GM18498 (cell line): ENCODE data around the gene YKT6.
"Not testable (repeated sequence)": the region's sequence is repeated elsewhere in the genome, so short reads cannot be mapped to it uniquely, and the experiment has no call there.

Experiments used
- ATAC-seq: cut with Tn5 transposase; IDR thresholded peaks from one replicate; pipeline ENCODE4 v1.9.1; 2021; ENCODE audit warnings: mild to moderate bottlenecking, moderate library complexity; ENCODE audit not compliant: unreplicated experiment

YKT6 gene

DNA sequence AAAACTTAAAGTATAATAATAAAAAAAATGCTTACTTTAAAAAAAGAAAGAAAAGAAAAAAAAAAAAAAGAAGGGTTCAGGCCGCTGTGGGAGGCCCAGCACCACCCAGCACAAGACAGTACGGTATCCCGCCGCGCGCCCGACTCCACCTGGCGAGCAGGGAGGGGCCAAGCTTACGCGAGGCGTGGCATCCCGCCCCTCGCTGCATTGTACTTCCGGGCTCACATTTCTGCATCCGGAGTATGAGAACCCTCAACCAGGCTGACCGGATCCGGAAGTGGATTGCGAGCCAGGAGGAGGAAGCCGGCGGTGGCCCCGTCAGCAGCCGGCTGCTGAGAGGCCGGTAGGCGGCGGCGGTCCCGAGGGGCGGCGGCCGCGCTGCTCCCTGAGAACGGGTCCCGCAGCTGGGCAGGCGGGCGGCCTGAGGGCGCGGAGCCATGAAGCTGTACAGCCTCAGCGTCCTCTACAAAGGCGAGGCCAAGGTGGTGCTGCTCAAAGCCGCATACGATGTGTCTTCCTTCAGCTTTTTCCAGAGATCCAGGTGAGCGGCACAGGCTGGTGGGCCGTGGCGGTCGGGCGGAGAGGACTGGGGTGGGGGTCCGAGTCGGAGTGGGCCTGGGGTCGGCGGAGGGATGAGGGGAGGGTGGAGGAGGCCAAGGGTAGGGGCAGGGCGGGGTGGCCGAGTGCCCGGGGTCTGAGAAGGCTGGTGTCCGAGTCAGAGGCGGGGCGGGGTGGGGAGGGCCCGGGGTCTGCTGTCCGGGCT, at the start of gene YKT6:
TSS of gene YKT6 (plus strand) at position 280 of the 763 bp plus-strand sequence. CDS start at position 438, 158 bp downstream.
- ATAC-seq: peak; percentile 99

DNA sequence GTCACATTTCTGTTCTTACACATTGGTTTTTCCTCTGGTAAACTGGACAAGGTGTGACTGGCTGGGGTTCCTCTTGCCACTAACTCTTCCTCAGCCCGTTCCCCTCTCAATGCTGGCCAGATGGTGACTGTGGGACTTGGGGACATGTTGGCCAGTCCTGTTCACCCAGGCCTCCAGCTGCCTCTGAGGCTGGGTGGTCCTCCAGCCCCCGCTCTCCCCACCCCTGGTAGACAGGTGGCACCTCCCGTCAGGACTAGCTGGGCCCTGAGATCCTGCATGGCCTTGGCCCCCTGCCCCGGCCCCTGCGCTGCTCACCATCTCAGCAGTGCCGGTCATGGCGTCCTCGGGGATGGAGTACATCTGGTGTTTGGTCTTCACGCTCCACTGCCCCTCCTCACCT, 48.8 kb upstream of the YKT6 start:
- ATAC-seq: no peak

DNA sequence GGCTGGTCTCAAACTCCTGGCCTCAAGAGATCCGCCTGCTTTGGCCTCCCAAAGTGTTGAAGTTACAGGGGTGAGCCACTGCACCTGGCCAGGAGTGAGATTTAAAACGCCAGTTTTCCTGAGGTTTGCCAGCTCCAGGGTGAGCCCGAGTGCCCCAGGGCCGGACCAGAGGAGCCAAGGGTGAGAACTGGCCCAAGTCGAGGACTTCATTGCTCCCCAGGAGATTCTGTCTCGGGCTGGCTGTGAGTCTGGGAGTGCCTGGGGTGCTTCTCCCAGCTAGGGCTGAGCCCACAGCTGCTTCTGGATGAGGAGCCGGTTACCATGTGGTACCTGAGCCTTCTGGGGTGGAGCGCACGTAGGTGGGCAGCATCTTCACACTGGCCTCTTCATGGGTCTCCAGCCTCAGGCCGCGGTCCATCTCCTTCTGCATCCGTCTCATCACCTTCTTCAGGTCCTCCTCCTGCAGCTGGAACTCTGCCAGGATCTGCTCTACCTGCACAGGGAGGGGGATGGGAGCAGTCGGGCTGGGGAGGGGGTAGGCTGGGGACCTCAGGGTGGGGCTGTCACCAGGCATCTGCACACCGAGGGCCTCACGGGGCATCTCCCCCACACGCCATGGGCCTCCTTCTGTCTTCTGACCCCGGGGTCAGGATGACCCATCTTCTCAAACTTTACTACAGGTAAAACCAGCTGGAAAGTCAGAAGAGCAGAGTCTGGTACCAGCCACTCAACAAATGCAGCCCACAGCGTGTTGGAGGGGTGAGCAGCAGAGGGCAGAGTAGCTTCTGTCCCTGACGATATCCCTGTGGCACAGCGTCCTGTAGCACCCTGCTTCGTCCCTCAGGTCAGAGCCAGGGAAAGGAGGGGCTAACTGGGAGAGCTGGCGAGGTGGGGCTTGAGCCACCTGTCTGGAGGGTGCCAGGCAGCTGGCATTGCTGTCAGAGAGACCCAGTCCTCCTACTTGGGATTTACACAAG, 47.5 kb upstream of the YKT6 start:
- no peak for ATAC-seq

DNA sequence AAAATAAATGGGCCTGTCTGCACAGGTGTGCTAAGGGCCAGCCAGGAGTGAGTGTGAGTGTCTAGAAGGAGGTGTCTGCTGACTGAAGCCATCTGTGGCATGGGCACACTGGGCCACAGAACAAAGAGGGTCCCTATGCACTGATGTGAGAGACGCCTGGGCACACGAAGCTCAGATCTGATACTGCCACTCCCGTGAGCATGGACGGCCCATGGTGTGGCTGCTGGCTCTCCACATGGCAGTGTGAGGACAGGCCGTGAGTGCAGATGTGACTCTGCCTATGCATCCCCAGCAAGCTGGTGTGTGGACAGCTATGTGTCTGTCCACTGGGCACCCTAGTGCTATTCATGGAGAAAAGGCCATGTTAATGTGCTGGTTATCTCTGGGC, 46.8 kb upstream of the YKT6 start:
- no peak for ATAC-seq

DNA sequence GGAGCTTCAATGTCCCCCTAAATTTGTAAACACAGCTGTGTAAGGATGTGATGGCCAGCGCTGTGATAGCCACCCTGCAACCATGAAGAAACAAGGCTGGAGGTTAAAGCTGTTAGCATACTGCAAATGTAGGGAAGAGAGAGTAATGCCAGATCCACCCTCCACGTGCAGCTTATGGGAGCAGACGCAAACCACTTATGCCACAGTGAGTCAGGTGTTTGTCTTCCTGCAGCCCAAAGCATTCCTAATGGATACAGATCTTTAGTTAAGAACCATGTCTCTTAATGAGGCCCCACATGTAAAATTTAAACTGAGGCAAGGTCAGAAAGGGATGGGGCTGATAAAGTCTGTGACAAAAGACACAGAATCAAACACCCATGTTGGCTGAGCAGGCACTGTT, 46.1 kb upstream of the YKT6 start:
- ATAC-seq: no peak

DNA sequence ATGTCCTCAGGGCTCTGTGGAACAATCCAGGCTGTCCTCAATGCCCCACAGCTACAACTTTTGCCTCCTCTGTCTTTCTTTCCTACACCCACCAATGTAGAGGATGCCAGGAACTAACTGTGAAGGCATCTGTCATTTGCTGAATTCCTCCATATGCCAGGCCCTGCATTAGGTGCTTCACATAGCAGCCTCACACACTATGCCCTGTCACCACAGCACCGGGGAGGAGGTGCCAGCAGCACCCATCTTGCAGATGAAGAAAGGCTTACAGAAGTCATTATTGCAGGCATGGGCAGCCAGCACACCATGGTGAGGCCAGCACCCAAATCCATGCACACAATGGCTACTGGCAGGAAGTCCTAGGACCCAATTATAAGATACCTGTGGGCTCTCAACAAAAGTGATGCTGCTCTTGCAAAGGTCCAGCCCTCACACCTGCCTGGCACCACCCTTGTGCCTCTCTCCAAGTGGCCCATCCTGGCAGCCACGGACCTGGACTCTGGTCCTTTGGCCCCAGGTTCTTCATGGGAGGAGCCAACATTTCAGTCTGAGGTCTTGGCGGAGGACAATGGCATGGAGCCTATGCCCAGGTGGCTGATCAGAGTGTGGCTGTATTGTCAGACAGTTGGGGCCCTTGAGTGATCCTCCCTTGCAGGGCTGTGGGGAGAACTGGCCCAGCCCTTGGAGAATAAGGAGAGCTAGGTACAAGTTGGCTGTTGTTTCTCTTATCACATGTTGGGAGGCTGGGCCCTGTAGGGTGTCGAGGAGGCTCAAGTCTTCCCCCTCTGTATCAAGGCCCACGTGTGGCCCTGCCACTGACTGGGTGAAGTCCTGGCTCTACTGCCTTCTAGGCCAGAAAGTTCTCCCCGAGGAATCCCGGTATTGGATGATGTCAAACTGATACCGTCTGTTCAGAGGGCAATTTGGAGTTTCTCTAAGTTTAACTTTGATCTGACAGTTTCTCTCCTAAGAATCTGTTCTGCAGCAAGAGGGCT, 45.3 kb upstream of the YKT6 start:
- no peak for ATAC-seq

DNA sequence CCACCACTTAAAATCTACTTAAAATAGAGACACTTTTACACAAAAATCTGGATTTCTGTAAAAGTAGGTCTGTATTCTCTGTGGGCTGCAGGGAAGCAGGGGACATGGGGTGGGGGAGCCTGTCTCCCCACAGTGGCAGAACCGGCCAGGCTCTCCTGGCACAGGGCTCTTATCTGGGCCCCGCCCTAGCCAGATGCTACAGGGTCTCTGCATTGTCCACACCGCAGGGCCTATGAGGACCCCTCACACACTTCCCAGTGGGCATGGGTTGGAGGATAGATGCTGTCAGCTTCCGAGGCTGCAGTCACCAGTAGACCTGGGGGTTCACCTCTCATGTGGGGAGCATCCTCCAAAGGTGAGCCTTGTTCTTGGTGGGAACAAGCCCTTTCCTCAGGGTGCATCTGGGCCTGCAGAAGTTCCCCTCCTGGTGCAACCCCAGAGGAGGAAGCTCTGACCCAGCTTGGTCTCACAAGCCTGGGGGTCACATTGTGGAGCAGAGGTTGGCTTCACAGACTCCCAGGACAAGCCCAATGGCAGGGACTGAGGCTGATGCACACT, 44.2 kb upstream of the YKT6 start:
- no peak for ATAC-seq

DNA sequence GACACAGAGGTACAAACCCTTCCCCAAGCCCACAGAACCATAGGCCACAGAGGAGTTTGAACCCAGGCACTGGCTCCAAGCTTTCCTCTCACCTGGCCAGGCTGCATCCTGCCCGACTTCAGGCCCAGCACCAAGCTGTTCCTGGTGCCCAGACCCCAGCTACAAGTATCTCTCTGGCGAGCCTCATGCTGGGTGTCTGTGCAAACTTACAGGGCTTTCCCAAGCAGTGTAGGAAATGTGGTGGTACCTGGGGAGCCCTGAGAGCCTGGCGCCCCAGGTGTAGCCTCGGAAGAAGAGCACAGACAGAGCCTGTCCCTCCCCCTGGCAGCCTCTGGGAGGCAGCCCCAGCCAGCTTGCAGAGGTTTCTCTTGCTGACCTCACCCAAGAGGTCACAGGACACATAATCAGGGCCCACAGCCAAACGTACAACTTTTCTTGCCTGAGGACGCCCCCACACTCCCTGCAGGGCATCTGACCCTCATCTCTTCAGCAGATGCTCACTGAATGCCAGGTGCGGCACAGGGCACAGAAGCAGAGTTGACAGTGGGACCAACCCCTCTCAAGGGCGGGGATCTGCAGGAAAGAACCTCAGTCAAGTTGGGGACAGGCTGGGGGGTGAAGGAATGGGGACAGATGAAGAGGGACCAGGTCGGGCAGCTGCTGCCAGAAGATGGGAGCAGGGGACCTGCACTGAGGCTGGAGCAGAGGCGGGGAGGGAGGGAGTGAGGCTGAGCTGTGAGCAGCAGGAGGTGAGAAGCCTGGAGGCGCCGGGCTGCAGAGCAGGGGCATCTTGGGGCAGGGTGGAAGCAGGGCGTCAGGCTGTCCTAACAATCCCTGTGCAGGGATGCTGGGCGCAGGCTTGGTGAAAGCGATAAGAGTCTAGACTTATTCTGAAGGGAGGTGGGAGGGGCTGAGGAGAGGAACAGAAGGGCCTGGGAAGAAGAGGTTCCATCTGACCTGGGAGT, 43.4 kb upstream of the YKT6 start:
- no peak for ATAC-seq

DNA sequence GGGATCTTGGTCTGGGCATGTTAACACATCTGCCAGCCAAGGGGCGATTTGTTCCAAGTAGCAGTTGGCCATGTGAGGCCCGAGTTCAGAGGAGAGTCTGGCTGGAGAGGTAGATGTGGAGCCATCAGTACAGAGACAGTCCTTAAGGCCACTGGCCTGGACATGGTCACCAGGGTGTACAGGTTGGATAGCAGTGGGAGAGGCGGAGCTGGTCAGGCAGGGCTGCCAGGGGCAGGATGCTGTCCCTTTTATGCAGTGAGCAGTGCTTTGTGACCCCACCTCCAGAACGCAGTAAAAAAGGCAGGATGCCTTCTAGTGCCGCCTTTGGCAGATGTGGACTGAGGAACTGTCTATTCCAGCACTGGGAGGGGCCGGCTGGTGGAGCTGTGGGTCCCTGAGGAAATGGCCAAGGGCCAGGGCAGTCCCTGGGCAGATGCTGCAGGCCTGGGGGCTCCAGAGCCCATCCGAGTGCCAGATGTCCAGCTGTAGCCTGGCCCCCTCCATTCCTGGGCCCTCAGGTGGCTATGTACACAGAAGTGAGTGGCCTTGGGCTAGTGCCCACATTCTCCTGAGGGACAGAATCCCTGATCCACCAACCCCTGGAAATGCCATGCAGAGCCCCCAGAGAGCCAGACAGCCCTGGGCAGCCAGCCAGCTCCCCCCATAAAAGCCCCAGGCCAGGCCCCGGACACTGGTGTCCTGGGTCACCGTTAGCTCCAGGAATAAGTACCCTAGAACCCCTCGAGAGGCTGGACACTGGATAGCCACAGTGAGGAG, 42.5 kb upstream of the YKT6 start:
- ATAC-seq: no peak

DNA sequence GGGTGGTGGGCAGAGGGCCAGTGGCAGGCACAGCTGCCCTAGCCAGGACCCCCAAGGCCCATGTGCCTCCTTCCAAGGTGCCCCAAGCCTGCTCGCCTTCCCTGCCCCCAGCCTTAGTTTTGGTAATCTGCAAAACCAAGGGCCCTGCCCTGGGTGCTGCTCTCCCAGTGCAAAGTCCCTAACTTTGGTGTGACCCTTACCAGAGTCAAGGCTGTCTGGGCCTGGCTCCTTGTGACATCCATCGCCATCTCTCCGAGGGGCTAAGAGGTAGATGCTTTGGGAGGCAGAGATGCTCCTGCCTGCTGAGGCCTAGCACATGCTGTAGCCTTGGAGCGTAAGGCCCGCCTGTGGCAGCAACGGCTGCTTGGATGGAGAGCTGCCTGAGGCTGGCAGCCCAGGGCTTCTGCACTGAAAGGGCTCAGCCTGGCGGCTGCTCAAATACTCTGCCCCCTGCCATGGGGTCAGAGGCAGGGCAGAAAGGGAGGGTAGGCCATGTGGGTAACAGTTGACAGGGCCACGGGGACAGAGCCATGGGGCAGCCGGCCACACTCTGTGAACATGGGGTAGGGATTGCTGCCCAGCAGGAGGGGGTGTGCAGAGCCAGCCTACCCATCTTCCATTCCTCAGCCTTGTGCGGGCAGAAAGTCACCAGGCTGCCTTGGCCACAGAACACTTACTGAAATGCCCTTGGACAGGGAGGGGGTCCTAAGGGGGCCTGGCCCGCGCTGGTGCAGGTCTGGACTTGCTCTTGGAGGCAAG, 41.7 kb upstream of the YKT6 start:
- ATAC-seq: no peak

DNA sequence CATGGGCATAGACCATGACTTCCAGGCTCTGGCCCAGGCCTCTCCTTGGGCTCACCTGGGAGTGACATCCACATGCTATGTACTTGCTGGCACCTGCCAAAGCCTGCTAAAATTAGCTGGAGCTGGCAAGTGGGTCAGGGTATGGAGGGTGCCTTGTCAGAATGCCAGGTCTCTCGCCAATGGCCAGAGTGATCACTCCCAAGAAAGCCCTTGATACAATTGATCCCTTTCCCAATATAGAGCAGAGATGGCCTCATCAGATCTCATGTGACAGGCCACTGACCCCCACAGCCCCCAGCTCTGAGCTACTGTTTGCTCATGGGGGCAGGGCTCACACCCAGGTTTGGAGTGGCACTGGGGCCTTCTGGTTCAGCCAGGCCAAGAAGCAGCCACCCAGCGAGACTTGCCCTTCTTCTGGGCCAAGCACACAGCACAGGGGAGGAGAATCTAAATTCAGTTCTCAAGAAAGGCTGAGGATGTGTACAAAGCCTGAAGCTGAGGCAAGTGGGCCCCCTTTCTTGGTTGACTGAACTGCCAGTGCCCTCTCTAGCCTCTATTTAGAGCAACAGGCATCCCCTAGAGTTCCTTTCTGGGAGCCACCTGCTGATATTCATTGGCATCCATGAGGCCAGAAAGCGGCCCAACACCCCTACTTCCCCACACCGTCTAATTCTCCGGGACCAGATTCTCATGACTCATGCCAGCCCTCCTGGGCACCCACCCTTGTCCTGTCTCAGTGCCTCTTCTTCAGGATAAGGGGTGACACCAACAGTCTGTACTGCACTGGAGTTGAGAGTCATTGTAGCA, 40.8 kb upstream of the YKT6 start:
- no peak for ATAC-seq

DNA sequence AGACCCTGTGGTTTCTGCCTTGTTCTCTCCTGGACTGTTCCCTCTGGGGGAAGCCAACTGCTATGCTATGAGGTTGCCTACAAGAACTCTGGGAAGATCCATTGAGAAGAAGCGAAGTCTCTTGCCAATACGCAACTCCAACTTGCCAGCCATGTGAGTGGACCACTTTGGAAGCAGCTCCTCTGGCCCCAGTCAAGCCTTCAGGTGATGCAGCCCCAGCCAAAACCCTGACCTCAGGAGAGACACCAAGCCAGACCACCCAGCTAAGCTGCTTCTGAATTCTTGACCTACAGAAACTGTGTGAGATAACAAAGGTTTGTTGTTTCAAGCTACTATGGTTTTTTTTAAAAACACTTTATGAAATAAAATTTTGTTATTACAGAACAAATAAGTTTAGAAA, 39.4 kb upstream of the YKT6 start:
- ATAC-seq: no peak

DNA sequence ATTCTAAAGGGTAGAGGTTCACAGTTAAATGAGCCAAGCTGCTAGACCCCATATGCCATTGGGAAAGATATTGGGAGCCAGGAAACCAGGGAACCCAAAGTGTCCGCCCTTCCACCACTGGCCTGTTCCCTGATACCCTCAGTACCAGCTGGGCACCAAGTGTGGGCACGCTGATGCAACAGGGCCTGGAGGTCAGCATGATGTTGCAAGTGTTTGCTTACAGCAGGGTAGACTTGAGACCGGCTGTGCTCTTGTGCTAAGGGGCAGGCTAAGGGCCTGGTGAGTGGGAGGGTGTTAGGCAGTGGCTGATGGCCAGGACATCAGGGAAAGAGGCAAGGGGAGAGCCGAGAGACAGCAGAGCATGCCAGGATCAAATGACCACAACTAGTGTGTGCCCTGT, 38.6 kb upstream of the YKT6 start:
- ATAC-seq: no peak

DNA sequence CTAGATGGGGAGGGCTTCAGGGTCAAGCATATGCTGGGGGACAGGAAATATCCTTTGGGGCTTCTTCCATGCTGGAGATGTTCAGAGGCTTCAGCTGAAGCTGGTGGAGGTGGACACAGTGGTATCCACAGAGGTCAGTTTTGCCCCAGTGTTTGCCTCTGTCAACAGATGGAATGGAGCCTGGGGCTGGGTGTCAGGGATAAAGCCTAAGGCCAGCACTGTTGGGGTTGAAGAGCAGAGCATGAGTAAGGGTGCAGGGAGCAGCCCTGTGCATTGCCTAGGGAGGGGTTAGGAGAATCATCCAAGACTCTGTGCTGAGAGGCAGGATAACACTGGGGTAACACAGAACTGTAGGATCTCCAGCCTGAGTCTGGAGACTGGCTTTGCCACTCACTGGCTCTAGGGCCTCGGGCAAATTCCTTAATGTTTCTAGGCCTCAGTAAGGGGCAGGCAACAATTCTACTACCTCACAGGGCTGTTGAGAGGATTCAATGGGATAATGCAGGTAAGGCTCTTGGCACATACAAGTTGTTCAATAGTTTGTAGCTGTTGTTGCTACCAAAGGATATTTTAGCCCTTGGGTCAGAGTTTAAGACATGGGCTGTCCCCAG, 37.9 kb upstream of the YKT6 start:
- ATAC-seq: no peak

DNA sequence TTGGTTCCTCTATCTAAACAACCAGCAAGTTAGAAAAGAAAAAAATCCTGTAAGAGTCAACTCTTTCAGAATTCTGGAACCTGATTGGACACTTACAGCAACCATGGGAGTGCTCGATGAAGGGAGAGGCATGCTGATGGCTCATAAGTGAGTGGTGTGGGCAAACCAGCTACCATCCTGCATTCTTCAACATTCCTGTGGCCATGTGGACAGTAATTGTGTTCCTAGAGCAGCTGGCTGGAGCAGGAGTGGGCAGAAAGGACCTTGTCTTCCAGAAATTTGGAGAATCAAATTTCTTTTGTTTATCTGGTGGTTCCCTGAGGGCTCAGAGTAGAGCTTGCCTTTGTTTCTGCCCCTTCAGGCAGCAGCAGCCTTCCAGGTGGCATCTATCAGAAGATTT, 37.2 kb upstream of the YKT6 start:
- ATAC-seq: no peak

DNA sequence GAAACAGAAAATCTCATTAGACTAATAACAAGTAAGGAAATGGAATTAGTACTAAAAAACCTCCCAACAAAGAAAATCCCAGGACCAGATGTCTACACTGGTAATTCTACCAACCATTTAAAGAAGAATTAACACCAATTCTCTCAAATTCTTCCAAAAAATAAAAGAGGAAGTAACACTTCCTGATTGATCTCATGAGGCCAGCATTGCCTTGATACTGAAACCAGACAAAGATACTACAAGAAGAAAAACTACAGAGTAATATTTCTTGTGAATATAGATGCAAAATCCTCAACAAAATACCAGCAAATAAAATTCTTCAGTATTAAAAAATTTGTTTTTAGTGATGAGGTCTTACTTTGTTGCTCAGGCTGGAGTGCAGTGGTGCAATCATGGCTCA, 32.9 kb upstream of the YKT6 start:
- ATAC-seq: no peak

DNA sequence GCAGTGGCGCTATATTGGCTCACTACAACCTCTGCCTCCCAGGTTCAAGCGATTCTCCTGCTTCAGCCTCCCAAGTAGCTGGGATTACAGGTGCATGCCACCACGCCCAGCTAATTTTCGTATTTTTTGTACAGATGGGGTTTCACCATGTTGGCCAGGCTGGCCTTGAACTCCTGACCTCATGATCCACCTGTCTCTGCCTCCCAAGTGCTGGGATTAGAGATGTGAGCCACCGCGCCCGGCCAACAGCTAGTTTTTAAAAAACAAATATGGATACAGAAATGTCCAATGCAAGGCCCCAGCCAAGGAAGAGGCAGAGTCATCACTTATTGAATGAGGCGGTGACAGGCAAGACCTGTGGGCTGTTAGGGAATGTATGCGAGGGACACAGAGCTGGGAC, 28.9 kb upstream of the YKT6 start:
- ATAC-seq: not testable (repeated sequence)
